ENCODE measurements around the gene RANBP6. TPM values are rescaled to one million over a fixed set of nuclear protein-coding genes. Genes with fewer than 3 reads are reported as not detected.
A peak's percentile ranks its signal among the peaks of the same experiment; 100 is the strongest.
"Not testable (repeated sequence)": the region's sequence is repeated elsewhere in the genome, so short reads cannot be mapped to it uniquely, and the experiment has no call there.

Gene RANBP6
- total RNA-seq, 1 donor from 2014 or later, result 19.1 TPM

- H3K27me3 Mint-ChIP-seq (ENCODE audit: unreplicated experiment), result peaks cover 2% of the 10 kb centered on the region
- no peaks in the 10 kb centered on the region for H3K9me3 Mint-ChIP-seq (ENCODE audit: unreplicated experiment)
- no peaks in the 10 kb centered on the region for H3K36me3 Mint-ChIP-seq (ENCODE audit: low read depth, unreplicated experiment)
- peak; percentile 95 for TF ChIP-seq CTCF (IDR thresholded peaks at IDR 0.05; ENCODE audit: unreplicated experiment)
- no peak overlapping the region for H3K27ac Mint-ChIP-seq (ENCODE audit: unreplicated experiment)
- peaks cover 2% of the 10 kb centered on the region for H3K4me1 Mint-ChIP-seq (ENCODE audit: unreplicated experiment)
- peak; percentile 26 for DNase-seq (ENCODE audit: low spot score)
- H3K4me3 Mint-ChIP-seq (ENCODE audit: unreplicated experiment), result no peak overlapping the region
These were observed 8.7 kb upstream of the RANBP6 start for GRCh38 chr9:6024035-6024554.

- peaks cover 21% of the 10 kb centered on the region for H3K4me1 Mint-ChIP-seq (ENCODE audit: unreplicated experiment)
- H3K27ac Mint-ChIP-seq (ENCODE audit: unreplicated experiment); H3K9me3 Mint-ChIP-seq (ENCODE audit: unreplicated experiment); H3K27me3 Mint-ChIP-seq (ENCODE audit: unreplicated experiment); DNase-seq (ENCODE audit: low spot score); H3K36me3 Mint-ChIP-seq (ENCODE audit: low read depth, unreplicated experiment); H3K4me3 Mint-ChIP-seq (ENCODE audit: unreplicated experiment): not testable (repeated sequence)
These were observed 1.6 kb upstream of the RANBP6 start for GRCh38 chr9:6016975-6017374.

GRCh38 chr9:6014670-6015270, 654 bp downstream of the RANBP6 start:
- H3K9me3 Mint-ChIP-seq (ENCODE audit: unreplicated experiment), result no peaks in the 10 kb centered on the region
- no peak for TF ChIP-seq CTCF (IDR thresholded peaks at IDR 0.05; ENCODE audit: unreplicated experiment)
- H3K27ac Mint-ChIP-seq (ENCODE audit: unreplicated experiment), result peak overlapping the region; percentile 85
- H3K27me3 Mint-ChIP-seq (ENCODE audit: unreplicated experiment), result peaks cover 2% of the 10 kb centered on the region
- peaks cover 19% of the 10 kb centered on the region for H3K4me1 Mint-ChIP-seq (ENCODE audit: unreplicated experiment)
- H3K4me3 Mint-ChIP-seq (ENCODE audit: unreplicated experiment), result peak overlapping the region; percentile 96
- H3K36me3 Mint-ChIP-seq (ENCODE audit: low read depth, unreplicated experiment), result peaks cover 3% of the 10 kb centered on the region
- DNase-seq (ENCODE audit: low spot score), result no peak

GRCh38 chr9:6008169-6008979, 7.0 kb downstream of the RANBP6 start:
- Mint-ChIP-seq H3K27ac (ENCODE audit: unreplicated experiment) (peak overlapping the region; percentile 89), H3K4me1 (ENCODE audit: unreplicated experiment) (peaks cover 18% of the 10 kb centered on the region), H3K9me3 (ENCODE audit: unreplicated experiment) (no peaks in the 10 kb centered on the region)

GRCh38 chr9:6007770-6008168, 7.7 kb downstream of the RANBP6 start:
- Mint-ChIP-seq H3K4me1 (ENCODE audit: unreplicated experiment) (peaks cover 15% of the 10 kb centered on the region), H3K27ac (ENCODE audit: unreplicated experiment) (no peak overlapping the region), H3K9me3 (ENCODE audit: unreplicated experiment) (no peaks in the 10 kb centered on the region), H3K36me3 (ENCODE audit: low read depth, unreplicated experiment) (peaks cover 4% of the 10 kb centered on the region), H3K27me3 (ENCODE audit: unreplicated experiment) (peaks cover 11% of the 10 kb centered on the region), H3K4me3 (ENCODE audit: unreplicated experiment) (peak overlapping the region; percentile 98)
- no peak for TF ChIP-seq CTCF (IDR thresholded peaks at IDR 0.05; ENCODE audit: unreplicated experiment)
- DNase-seq (ENCODE audit: low spot score), result peak; percentile 85

More at GRCh38 chr9:6008169-6008979, 7.0 kb downstream of the RANBP6 start:
- peak; percentile 89 for DNase-seq (ENCODE audit: low spot score)
- Mint-ChIP-seq H3K36me3 (ENCODE audit: low read depth, unreplicated experiment) (peaks cover 4% of the 10 kb centered on the region), H3K27me3 (ENCODE audit: unreplicated experiment) (peaks cover 11% of the 10 kb centered on the region), H3K4me3 (ENCODE audit: unreplicated experiment) (peak overlapping the region; percentile 87)
- TF ChIP-seq CTCF (IDR thresholded peaks at IDR 0.05; ENCODE audit: unreplicated experiment), result no peak
